ENCODE results near the gene CCDC88C. TPM values are rescaled to one million over a fixed set of nuclear protein-coding genes. Genes with fewer than 3 reads are reported as not detected.

CCDC88C gene
- polyA plus RNA-seq, 6 donors from 2014 or later: 13.5 to 35.0 (median 15.8) TPM

GRCh38 chr14:91346838-91347173, 70.8 kb downstream of the CCDC88C start:
- ATAC-seq (ENCODE audit: low read depth in 2 of 2) (no peak), DNase-seq (no peak)
- Mint-ChIP-seq H3K27ac (peak overlapping the region in 1 of 6 donors; percentile 82), H3K4me1 (peaks cover 60 to 84% (median 77%) of the 10 kb centered on the region in 3 donors), H3K4me3 (no peak overlapping the region), H3K27me3 (no peaks in the 10 kb centered on the region), H3K36me3 (no peaks in the 10 kb centered on the region), H3K9me3 (no peaks in the 10 kb centered on the region)

GRCh38 chr14:91344096-91344495, 73.5 kb downstream of the CCDC88C start:
- peaks cover 40 to 68% (median 56%) of the 10 kb centered on the region in 3 donors for H3K4me1 Mint-ChIP-seq
- no peaks in the 10 kb centered on the region for H3K27me3 Mint-ChIP-seq
- H3K9me3 Mint-ChIP-seq: no peaks in the 10 kb centered on the region
- peak overlapping the region in 3 of 8 donors; percentile 9 to 61 (median 37) for H3K4me3 Mint-ChIP-seq
- ATAC-seq (ENCODE audit: low read depth in 2 of 2): peak in 1 of 2 donors; percentile 60
- no peak for DNase-seq
- peaks cover 5 to 8% of the 10 kb centered on the region in 2 donors for H3K36me3 Mint-ChIP-seq
- H3K27ac Mint-ChIP-seq: peak overlapping the region in 4 of 6 donors; percentile 5 to 93 (median 73)

- ATAC-seq (ENCODE audit: low read depth in 2 of 2) (no peak), DNase-seq (no peak)
- H3K36me3 Mint-ChIP-seq: peaks cover 7 to 8% of the 10 kb centered on the region in 2 donors
- peaks cover 33 to 61% (median 46%) of the 10 kb centered on the region in 3 donors for H3K4me1 Mint-ChIP-seq
- no peaks in the 10 kb centered on the region for H3K27me3 Mint-ChIP-seq
- peak overlapping the region in 2 of 6 donors; percentile 67 to 86 for H3K27ac Mint-ChIP-seq
- no peak overlapping the region for H3K4me3 Mint-ChIP-seq
- no peaks in the 10 kb centered on the region for H3K9me3 Mint-ChIP-seq
These were observed 74.6 kb downstream of the CCDC88C start for GRCh38 chr14:91343051-91343450.

- H3K27ac Mint-ChIP-seq: peak overlapping the region in 3 of 6 donors; percentile 11 to 86 (median 74)
- H3K27me3 Mint-ChIP-seq: no peaks in the 10 kb centered on the region
- H3K4me3 Mint-ChIP-seq: no peak overlapping the region
- ATAC-seq (ENCODE audit: low read depth in 2 of 2) (no peak), DNase-seq (no peak)
- H3K36me3 Mint-ChIP-seq: peaks cover 7 to 8% of the 10 kb centered on the region in 2 donors
- H3K4me1 Mint-ChIP-seq: peaks cover 33 to 59% (median 41%) of the 10 kb centered on the region in 3 donors
- no peaks in the 10 kb centered on the region for H3K9me3 Mint-ChIP-seq
These were observed 75.3 kb downstream of the CCDC88C start for GRCh38 chr14:91342206-91342760.

GRCh38 chr14:91341751-91342154, 75.9 kb downstream of the CCDC88C start:
- Mint-ChIP-seq H3K27me3 (no peaks in the 10 kb centered on the region), H3K4me3 (no peak overlapping the region), H3K4me1 (peaks cover 28 to 54% (median 36%) of the 10 kb centered on the region in 3 donors), H3K36me3 (peaks cover 7 to 8% of the 10 kb centered on the region in 2 donors), H3K9me3 (no peaks in the 10 kb centered on the region), H3K27ac (peak overlapping the region in 1 of 6 donors; percentile 36)
- DNase-seq (no peak), ATAC-seq (ENCODE audit: low read depth in 2 of 2) (no peak)

- H3K27ac Mint-ChIP-seq: peak overlapping the region in 1 of 6 donors; percentile 38
- H3K9me3 Mint-ChIP-seq: no peaks in the 10 kb centered on the region
- no peak overlapping the region for H3K4me3 Mint-ChIP-seq
- no peak for ATAC-seq (ENCODE audit: low read depth in 2 of 2)
- H3K4me1 Mint-ChIP-seq: peaks cover 28 to 50% (median 32%) of the 10 kb centered on the region in 3 donors
- no peak for DNase-seq
- no peaks in the 10 kb centered on the region for H3K27me3 Mint-ChIP-seq
- H3K36me3 Mint-ChIP-seq: peaks cover 7 to 8% of the 10 kb centered on the region in 2 donors
These were observed 76.3 kb downstream of the CCDC88C start for GRCh38 chr14:91341334-91341733.

GRCh38 chr14:91339671-91340369, 77.8 kb downstream of the CCDC88C start:
- H3K4me3 Mint-ChIP-seq: no peak overlapping the region
- H3K9me3 Mint-ChIP-seq: no peaks in the 10 kb centered on the region
- no peak for ATAC-seq (ENCODE audit: low read depth in 2 of 2)
- H3K27me3 Mint-ChIP-seq: no peaks in the 10 kb centered on the region
- H3K36me3 Mint-ChIP-seq: peaks cover 8 to 16% of the 10 kb centered on the region in 2 donors
- DNase-seq: no peak
- H3K4me1 Mint-ChIP-seq: peaks cover 27 to 46% (median 29%) of the 10 kb centered on the region in 3 donors
- H3K27ac Mint-ChIP-seq: peak overlapping the region in 4 of 6 donors; percentile 50 to 92 (median 52)

- peak overlapping the region in 3 of 6 donors; percentile 50 to 92 (median 62) for H3K27ac Mint-ChIP-seq
- H3K4me1 Mint-ChIP-seq: peaks cover 24 to 46% (median 29%) of the 10 kb centered on the region in 3 donors
- no peaks in the 10 kb centered on the region for H3K27me3 Mint-ChIP-seq
- no peak overlapping the region for H3K4me3 Mint-ChIP-seq
- no peaks in the 10 kb centered on the region for H3K9me3 Mint-ChIP-seq
- ATAC-seq (ENCODE audit: low read depth in 2 of 2) (no peak), DNase-seq (no peak)
- H3K36me3 Mint-ChIP-seq: peaks cover 8 to 16% of the 10 kb centered on the region in 2 donors
These were observed 78.5 kb downstream of the CCDC88C start for GRCh38 chr14:91339076-91339475.

GRCh38 chr14:91338379-91338778, 79.2 kb downstream of the CCDC88C start:
- H3K9me3 Mint-ChIP-seq: no peaks in the 10 kb centered on the region
- H3K27ac Mint-ChIP-seq: no peak overlapping the region
- peaks cover 8 to 16% of the 10 kb centered on the region in 2 donors for H3K36me3 Mint-ChIP-seq
- peaks cover 21 to 43% (median 31%) of the 10 kb centered on the region in 3 donors for H3K4me1 Mint-ChIP-seq
- H3K4me3 Mint-ChIP-seq: no peak overlapping the region
- DNase-seq: no peak
- H3K27me3 Mint-ChIP-seq: no peaks in the 10 kb centered on the region
- no peak for ATAC-seq (ENCODE audit: low read depth in 2 of 2)

GRCh38 chr14:91337699-91338335, 79.8 kb downstream of the CCDC88C start:
- no peak for DNase-seq
- peaks cover 8 to 17% of the 10 kb centered on the region in 2 donors for H3K36me3 Mint-ChIP-seq
- ATAC-seq (ENCODE audit: low read depth in 2 of 2): no peak
- no peak overlapping the region for H3K4me3 Mint-ChIP-seq
- H3K27ac Mint-ChIP-seq: peak overlapping the region in 1 of 6 donors; percentile 24
- peaks cover 21 to 43% (median 36%) of the 10 kb centered on the region in 3 donors for H3K4me1 Mint-ChIP-seq
- H3K27me3 Mint-ChIP-seq: no peaks in the 10 kb centered on the region
- H3K9me3 Mint-ChIP-seq: no peaks in the 10 kb centered on the region

GRCh38 chr14:91336093-91336450, 81.5 kb downstream of the CCDC88C start:
- Mint-ChIP-seq H3K4me1 (peaks cover 35 to 54% (median 54%) of the 10 kb centered on the region in 3 donors), H3K27ac (peak overlapping the region in 1 of 6 donors; percentile 28), H3K27me3 (no peaks in the 10 kb centered on the region), H3K4me3 (no peak overlapping the region), H3K9me3 (no peaks in the 10 kb centered on the region), H3K36me3 (peaks cover 8 to 23% of the 10 kb centered on the region in 2 donors)
- ATAC-seq (ENCODE audit: low read depth in 2 of 2): no peak
- DNase-seq: no peak

GRCh38 chr14:91335191-91336092, 82.2 kb downstream of the CCDC88C start:
- Mint-ChIP-seq H3K4me1 (peaks cover 42 to 59% (median 57%) of the 10 kb centered on the region in 3 donors), H3K4me3 (peak overlapping the region in 1 of 8 donors; percentile 33), H3K27me3 (no peaks in the 10 kb centered on the region), H3K27ac (peak overlapping the region in 3 of 6 donors; percentile 64 to 85 (median 66)), H3K36me3 (peaks cover 5 to 23% of the 10 kb centered on the region in 2 donors), H3K9me3 (no peaks in the 10 kb centered on the region)
- DNase-seq: no peak
- no peak for ATAC-seq (ENCODE audit: low read depth in 2 of 2)

GRCh38 chr14:91333650-91334039, 84.0 kb downstream of the CCDC88C start:
- H3K36me3 Mint-ChIP-seq: peaks cover 0 to 17% of the 10 kb centered on the region in 2 donors
- H3K9me3 Mint-ChIP-seq: no peaks in the 10 kb centered on the region
- peaks cover 47 to 68% (median 64%) of the 10 kb centered on the region in 3 donors for H3K4me1 Mint-ChIP-seq
- ATAC-seq (ENCODE audit: low read depth in 2 of 2): no peak
- no peak for DNase-seq
- peak overlapping the region in 1 of 8 donors; percentile 61 for H3K4me3 Mint-ChIP-seq
- H3K27ac Mint-ChIP-seq: peak overlapping the region in 5 of 6 donors; percentile 38 to 76 (median 47)
- no peaks in the 10 kb centered on the region for H3K27me3 Mint-ChIP-seq
